ENCODE results near the gene MATN1. TPM values are rescaled to one million over a fixed set of nuclear protein-coding genes. Genes with fewer than 3 reads are reported as not detected.

Gene MATN1
- total RNA-seq, 4 donors from 2014 or later: 0.98 TPM; not detected in 3

GRCh38 chr1:30672661-30673060 is 50.7 kb downstream of the MATN1 start:
- 74% methylated on average over 1 of the region's 1 CpG for WGBS

DNA sequence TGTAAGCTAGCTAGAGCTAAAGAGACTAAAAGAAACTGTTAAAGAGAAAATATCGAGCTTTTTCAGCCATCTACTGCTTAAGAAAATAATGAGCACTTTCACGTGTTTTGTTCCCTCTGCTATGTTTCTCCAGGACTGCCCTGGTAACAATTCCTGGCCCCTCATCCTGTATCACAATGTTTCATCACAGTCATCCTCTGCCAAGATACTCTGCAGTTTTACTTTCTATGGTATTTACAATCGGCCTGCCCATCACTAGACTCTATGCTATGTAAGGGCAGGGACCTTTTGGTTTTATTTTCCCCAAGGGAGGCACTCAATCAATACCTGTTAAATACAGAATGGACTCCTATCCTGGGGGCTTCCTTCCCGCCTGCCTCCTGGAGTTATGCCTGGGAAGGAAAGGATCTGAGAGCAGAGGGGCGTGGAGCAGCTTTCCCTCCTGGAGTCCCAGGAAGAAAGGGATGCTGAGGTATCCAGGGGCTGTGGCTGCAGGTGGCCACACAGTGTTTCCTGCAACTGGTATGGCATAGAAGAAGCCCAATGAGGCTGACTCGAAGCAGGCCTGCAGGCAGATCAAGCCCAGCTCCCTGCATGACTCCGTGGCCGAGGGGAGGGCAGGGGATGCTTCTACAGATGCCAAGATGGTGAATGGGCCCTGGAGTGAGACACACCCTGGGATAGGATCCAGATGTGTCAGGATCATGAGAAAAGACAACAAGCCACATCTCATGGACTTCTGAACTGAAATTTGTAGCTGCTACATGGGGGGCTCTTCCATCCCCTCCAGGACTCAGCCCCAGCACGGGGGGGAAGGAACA is 52.9 kb downstream of the MATN1 start:
- TF ChIP-seq POLR2AphosphoS5 (IDR thresholded peaks at IDR 0.05) (peak in 2 of 3 donors; percentile 13 to 34), POLR2A (IDR thresholded peaks at IDR 0.05) (no peak)
- peaks cover 22% of the 10 kb centered on the region for H3K4me1 ChIP-seq
- 44% methylated on average over 9 of the region's 9 CpGs for WGBS
- no peaks in the 10 kb centered on the region for H3K27me3 ChIP-seq
- H3K4me3 ChIP-seq: no peak overlapping the region
- no peaks in the 10 kb centered on the region for H3K36me3 ChIP-seq
- no peaks in the 10 kb centered on the region for H3K9me3 ChIP-seq
- peak in 1 of 2 donors; percentile 86 for DNase-seq (ENCODE audit: low spot score in 2 of 2)
- H3K27ac ChIP-seq: peak overlapping the region; percentile 74

More at GRCh38 chr1:30672661-30673060, 50.7 kb downstream of the MATN1 start:
- no peaks in the 10 kb centered on the region for H3K27me3 ChIP-seq
- no peak for DNase-seq (ENCODE audit: low spot score in 2 of 2)
- H3K27ac ChIP-seq: no peak overlapping the region
- H3K9me3 ChIP-seq: no peaks in the 10 kb centered on the region
- H3K4me3 ChIP-seq: no peak overlapping the region
- peaks cover 26% of the 10 kb centered on the region for H3K4me1 ChIP-seq
- H3K36me3 ChIP-seq: no peaks in the 10 kb centered on the region
- TF ChIP-seq POLR2A (IDR thresholded peaks at IDR 0.05): no peak
- TF ChIP-seq POLR2AphosphoS5 (IDR thresholded peaks at IDR 0.05): no peak
- TF ChIP-seq, protein P1, sequence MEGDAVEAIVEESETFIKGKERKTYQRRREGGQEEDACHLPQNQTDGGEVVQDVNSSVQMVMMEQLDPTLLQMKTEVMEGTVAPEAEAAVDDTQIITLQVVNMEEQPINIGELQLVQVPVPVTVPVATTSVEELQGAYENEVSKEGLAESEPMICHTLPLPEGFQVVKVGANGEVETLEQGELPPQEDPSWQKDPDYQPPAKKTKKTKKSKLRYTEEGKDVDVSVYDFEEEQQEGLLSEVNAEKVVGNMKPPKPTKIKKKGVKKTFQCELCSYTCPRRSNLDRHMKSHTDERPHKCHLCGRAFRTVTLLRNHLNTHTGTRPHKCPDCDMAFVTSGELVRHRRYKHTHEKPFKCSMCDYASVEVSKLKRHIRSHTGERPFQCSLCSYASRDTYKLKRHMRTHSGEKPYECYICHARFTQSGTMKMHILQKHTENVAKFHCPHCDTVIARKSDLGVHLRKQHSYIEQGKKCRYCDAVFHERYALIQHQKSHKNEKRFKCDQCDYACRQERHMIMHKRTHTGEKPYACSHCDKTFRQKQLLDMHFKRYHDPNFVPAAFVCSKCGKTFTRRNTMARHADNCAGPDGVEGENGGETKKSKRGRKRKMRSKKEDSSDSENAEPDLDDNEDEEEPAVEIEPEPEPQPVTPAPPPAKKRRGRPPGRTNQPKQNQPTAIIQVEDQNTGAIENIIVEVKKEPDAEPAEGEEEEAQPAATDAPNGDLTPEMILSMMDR (IDR thresholded peaks at IDR 0.05): no peak
- TF ChIP-seq EP300 (IDR thresholded peaks at IDR 0.05): no peak

GRCh38 chr1:30668546-30669327 is 54.6 kb downstream of the MATN1 start:
- no peaks in the 10 kb centered on the region for H3K27me3 ChIP-seq
- H3K4me3 ChIP-seq: no peak overlapping the region
- 95% methylated on average over 4 of the region's 6 CpGs for WGBS
- peak overlapping the region; percentile 49 for H3K27ac ChIP-seq
- no peaks in the 10 kb centered on the region for H3K9me3 ChIP-seq
- H3K4me1 ChIP-seq: peaks cover 35% of the 10 kb centered on the region
- no peak for TF ChIP-seq POLR2A (IDR thresholded peaks at IDR 0.05)
- TF ChIP-seq EP300 (IDR thresholded peaks at IDR 0.05): no peak
- TF ChIP-seq POLR2AphosphoS5 (IDR thresholded peaks at IDR 0.05): no peak
- DNase-seq (ENCODE audit: low spot score in 2 of 2): no peak
- H3K36me3 ChIP-seq: no peaks in the 10 kb centered on the region

GRCh38 chr1:30668024-30668423 is 55.4 kb downstream of the MATN1 start:
- H3K9me3 ChIP-seq: no peaks in the 10 kb centered on the region
- no peak overlapping the region for H3K27ac ChIP-seq
- no peaks in the 10 kb centered on the region for H3K27me3 ChIP-seq
- H3K4me3 ChIP-seq: no peak overlapping the region
- TF ChIP-seq, protein P1 (IDR thresholded peaks at IDR 0.05): no peak
- TF ChIP-seq POLR2AphosphoS5 (IDR thresholded peaks at IDR 0.05) (no peak), POLR2A (IDR thresholded peaks at IDR 0.05) (no peak), EP300 (IDR thresholded peaks at IDR 0.05) (no peak)
- peak in 1 of 2 donors; percentile 57 for DNase-seq (ENCODE audit: low spot score in 2 of 2)
- no peaks in the 10 kb centered on the region for H3K36me3 ChIP-seq
- WGBS: 40% methylated on average over 7 of the region's 7 CpGs
- peaks cover 37% of the 10 kb centered on the region for H3K4me1 ChIP-seq

DNA sequence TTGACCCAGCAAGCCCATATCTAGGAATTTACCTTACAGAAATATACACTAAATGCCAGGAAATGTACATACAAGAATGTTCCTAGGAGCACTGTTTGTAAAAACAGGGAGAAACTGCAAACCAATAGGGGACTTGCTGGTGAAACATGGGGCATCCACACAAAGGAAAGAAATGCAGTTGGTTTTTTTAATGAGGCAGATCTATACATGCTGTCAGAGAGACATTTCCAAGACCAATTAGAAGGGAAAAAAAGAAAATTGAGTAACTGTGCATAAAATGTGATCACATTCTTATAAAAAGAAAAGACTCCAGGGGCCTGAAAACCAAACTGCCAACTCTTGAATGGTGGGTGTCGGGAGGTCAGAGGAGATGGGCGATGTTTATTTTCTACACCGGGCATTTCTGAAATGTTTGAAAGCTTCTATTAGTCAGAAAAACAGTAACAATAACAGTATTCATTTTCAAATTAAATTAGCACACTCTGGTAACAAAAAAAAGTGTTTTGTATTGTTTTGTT is 56.6 kb downstream of the MATN1 start:
- Histone ChIP-seq H3K36me3 (no peaks in the 10 kb centered on the region), H3K27me3 (no peaks in the 10 kb centered on the region), H3K4me3 (no peak overlapping the region), H3K4me1 (peaks cover 37% of the 10 kb centered on the region), H3K27ac (no peak overlapping the region), H3K9me3 (no peaks in the 10 kb centered on the region)
- TF ChIP-seq EP300 (IDR thresholded peaks at IDR 0.05) (no peak), POLR2AphosphoS5 (IDR thresholded peaks at IDR 0.05) (no peak), POLR2A (IDR thresholded peaks at IDR 0.05) (no peak)
- TF ChIP-seq, protein P1 (IDR thresholded peaks at IDR 0.05): no peak
- WGBS: 83% methylated on average over 3 of the region's 3 CpGs
- no peak for DNase-seq (ENCODE audit: low spot score in 2 of 2)

All from suprapubic skin (tissue), 4 donors.